Smooth muscle cell (in vitro differentiated cells): ENCODE measurements around the gene OR2V1. TPM values are rescaled to one million over a fixed set of nuclear protein-coding genes. Genes with fewer than 3 reads are reported as not detected.
A peak's percentile ranks its signal among the peaks of the same experiment; 100 is the strongest.

Experiments used
- DNase-seq: peaks from one replicate; lab custom pipeline; 2025; ENCODE audit not compliant: unreplicated experiment; lab: John Stamatoyannopoulos, UW
- H2AFZ ChIP-seq: fragments of 200-600 bp; sonication (generic); 2 replicates; pipeline ENCODE4 v1.6.0; 2016; ENCODE audit warnings: antibody characterized with exemption, low read depth, mild to moderate bottlenecking
- H3F3A ChIP-seq: fragments of 200-600 bp; sonication (generic); 2 replicates; pipeline ENCODE4 v1.6.0; 2017; ENCODE audit warnings: antibody characterized with exemption, low read depth
- H3K27ac ChIP-seq: fragments of 200-600 bp; sonication (generic); 2 replicates; pipeline ENCODE4 v1.5.1; 2016; ENCODE audit warnings: low read depth, mild to moderate bottlenecking
- H3K27me3 ChIP-seq: fragments of 200-600 bp; sonication (generic); 2 replicates; pipeline ENCODE4 v1.6.1; 2016; ENCODE audit warnings: low read depth, mild to moderate bottlenecking
- H3K36me3 ChIP-seq: fragments of 200-600 bp; sonication (generic); 2 replicates; pipeline ENCODE4 v1.5.1; 2016; ENCODE audit warnings: low read depth
- H3K4me1 ChIP-seq: fragments of 200-600 bp; sonication (generic); 2 replicates; pipeline ENCODE4 v1.5.1; 2016; ENCODE audit warnings: low read depth
- H3K4me2 ChIP-seq: fragments of 200-600 bp; sonication (generic); 2 replicates; pipeline ENCODE4 v1.6.0; 2016; ENCODE audit warnings: mild to moderate bottlenecking
- H3K4me3 ChIP-seq: fragments of 200-600 bp; sonication (generic); 2 replicates; pipeline ENCODE4 v1.5.1; 2016; ENCODE audit warnings: mild to moderate bottlenecking
- H3K79me2 ChIP-seq: fragments of 200-600 bp; sonication (generic); 2 replicates; pipeline ENCODE4 v1.6.0; 2016; ENCODE audit warnings: low read depth, mild to moderate bottlenecking
- H3K9ac ChIP-seq: fragments of 200-600 bp; sonication (generic); 2 replicates; pipeline ENCODE4 v1.6.0; 2016; ENCODE audit warnings: low read depth
- H3K9me3 ChIP-seq: fragments of 200-600 bp; sonication (generic); replicated peaks from 2 replicates; pipeline ENCODE4 v1.5.1; 2016; ENCODE audit warnings: low read depth
- H4K20me1 ChIP-seq: fragments of 200-600 bp; sonication (generic); 2 replicates; pipeline ENCODE4 v1.6.0; 2016; ENCODE audit warnings: low read depth
- CTCF ChIP-seq: fragments of 200-600 bp; sonication (generic); IDR thresholded peaks from 2 replicates; pipeline ENCODE4 v1.5.1; 2017; ENCODE audit warnings: borderline replicate concordance, mild to moderate bottlenecking, antibody characterized with exemption; ENCODE audit not compliant: insufficient read depth, poor library complexity, severe bottlenecking
- WGBS: methylation state at CpG from one replicate; pipeline ENCODE4 v1.1.7; 2016; ENCODE audit warnings: low lambda C conversion rate; 5-methylcytosine and 5-hydroxymethylcytosine counted together
- polyA plus RNA-seq: library from polyadenylated mRNA; unstranded; fragments of >200 nt; fragmentation: Nextera tagmentation; extraction: Ambion mirVana; gene quantifications from 2 replicates; pipeline ENCODE4 v1.2.1, GENCODE V29; 2016
- total RNA-seq: library from RNA; depleted of rRNA; stranded (reverse); fragments of >200 nt; gene quantifications from 2 replicates; pipeline ENCODE4 v1.2.3, GENCODE V29; 2014

The OR2V1 gene
- total and polyA plus RNA-seq, 2 experiments from 2014 or later: not detected

- H4K20me1 ChIP-seq: no peaks in the 10 kb centered on the region
- no peaks in the 10 kb centered on the region for H3K9me3 ChIP-seq
- H3K4me3 ChIP-seq: peak overlapping the region; percentile 18
- H3K36me3 ChIP-seq: no peaks in the 10 kb centered on the region
- H2AFZ ChIP-seq: no peak overlapping the region
- peak overlapping the region; percentile 69 for H3K27ac ChIP-seq
- WGBS: 82% methylated on average over 15 of the region's 21 CpGs
- H3K4me2 ChIP-seq: peak overlapping the region; percentile 50
- TF ChIP-seq CTCF: no peak
- H3F3A ChIP-seq: no peaks in the 10 kb centered on the region
- no peaks in the 10 kb centered on the region for H3K79me2 ChIP-seq
- peak overlapping the region; percentile 62 for H3K9ac ChIP-seq
- no peak for DNase-seq
- peaks cover 10% of the 10 kb centered on the region for H3K27me3 ChIP-seq
- no peaks in the 10 kb centered on the region for H3K4me1 ChIP-seq
These were observed 29.3 kb upstream of the OR2V1 start for GRCh38 chr5:181160152-181160754.

DNA sequence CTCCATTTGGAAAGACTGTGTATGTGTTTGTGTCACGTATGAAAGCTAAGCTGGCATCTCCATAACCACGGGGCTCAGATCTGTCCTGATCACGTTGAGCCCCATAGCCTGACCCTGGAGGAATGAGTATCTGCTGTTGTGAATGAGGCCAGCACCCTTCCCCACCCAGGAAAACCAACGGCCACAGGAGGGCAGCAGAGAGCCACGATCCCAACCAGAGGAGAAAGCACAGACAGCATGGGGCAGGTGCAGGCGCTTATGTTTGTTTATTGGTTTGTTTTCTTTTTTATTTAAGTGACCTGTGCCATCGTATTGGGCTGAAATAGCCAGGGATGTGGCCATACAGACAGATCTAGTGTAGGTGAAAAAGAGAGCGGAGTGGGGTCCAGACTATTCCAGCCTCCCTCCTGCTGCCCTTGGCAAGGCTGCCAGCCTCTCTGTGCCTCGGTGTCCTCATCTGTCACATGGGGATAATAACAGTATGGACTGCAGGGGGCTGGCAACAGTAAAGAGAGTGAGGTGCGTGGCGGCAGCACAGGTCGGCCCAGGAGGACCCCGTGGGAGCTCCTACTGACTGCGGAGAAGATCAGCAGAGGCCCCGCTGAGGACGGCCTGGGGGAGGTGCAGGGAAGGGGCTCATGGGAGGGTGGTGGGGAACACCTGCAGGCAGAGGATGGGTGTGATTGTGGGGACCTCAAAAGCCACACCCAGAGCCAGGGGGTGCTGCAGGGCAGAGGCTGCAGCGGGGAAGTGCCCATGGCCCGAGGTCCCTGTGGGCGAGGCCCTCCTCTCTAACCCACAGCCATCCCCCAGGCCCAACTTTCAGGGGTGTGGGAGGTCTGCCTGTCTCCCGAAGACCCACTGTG lies 28.6 kb upstream of the OR2V1 start:
- Histone ChIP-seq H3K36me3 (no peaks in the 10 kb centered on the region), H3K4me1 (no peaks in the 10 kb centered on the region), H3K4me2 (no peak overlapping the region), H2AFZ (no peak overlapping the region), H3K4me3 (no peak overlapping the region), H3K79me2 (no peaks in the 10 kb centered on the region), H3K27me3 (peaks cover 10% of the 10 kb centered on the region), H4K20me1 (no peaks in the 10 kb centered on the region), H3F3A (no peaks in the 10 kb centered on the region), H3K9me3 (no peaks in the 10 kb centered on the region), H3K9ac (no peak overlapping the region), H3K27ac (no peak overlapping the region)
- peak; percentile 76 for DNase-seq
- peak; percentile 84 for TF ChIP-seq CTCF
- WGBS: 51% methylated on average over 16 of the region's 20 CpGs

DNA sequence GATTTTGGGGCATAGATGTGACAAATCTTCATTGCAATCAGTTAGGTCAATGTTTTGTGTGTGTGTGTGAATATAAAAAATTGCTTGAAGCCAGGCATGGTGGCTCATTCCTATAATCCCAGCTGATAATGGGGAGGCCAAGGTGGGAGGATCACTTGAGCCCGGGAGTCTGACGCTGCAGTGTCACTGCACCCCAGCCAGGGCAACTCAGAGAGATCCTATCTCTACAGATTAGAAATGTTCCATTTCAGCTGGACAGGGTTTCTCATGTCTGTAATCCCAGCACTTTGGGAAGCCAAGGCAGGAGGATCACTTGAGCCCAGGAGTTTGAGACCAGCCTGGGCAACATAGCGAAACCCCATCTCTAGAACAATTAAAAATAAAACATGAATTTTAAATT lies 27.9 kb upstream of the OR2V1 start:
- no peaks in the 10 kb centered on the region for H4K20me1 ChIP-seq
- no peaks in the 10 kb centered on the region for H3K4me1 ChIP-seq
- H3K27me3 ChIP-seq: peaks cover 10% of the 10 kb centered on the region
- H3K9ac ChIP-seq: no peak overlapping the region
- H3K36me3 ChIP-seq: no peaks in the 10 kb centered on the region
- no peaks in the 10 kb centered on the region for H3F3A ChIP-seq
- no peaks in the 10 kb centered on the region for H3K9me3 ChIP-seq
- H3K79me2 ChIP-seq: no peaks in the 10 kb centered on the region
- H2AFZ ChIP-seq: no peak overlapping the region
- DNase-seq: no peak
- no peak overlapping the region for H3K27ac ChIP-seq
- no peak overlapping the region for H3K4me3 ChIP-seq
- no peak overlapping the region for H3K4me2 ChIP-seq
- no peak for TF ChIP-seq CTCF
- WGBS: 89% methylated on average over 3 of the region's 3 CpGs
